Natural killer cell treated with Interleukin-12 subunit alpha and Interleukin-12 subunit beta and Interleukin-15 and Interleukin-18, amount 100 ng/mL, for 72 hours (primary cell): ENCODE results near the gene MUC5B. TPM values are rescaled to one million over a fixed set of nuclear protein-coding genes. Genes with fewer than 3 reads are reported as not detected.
A peak's percentile ranks its signal among the peaks of the same experiment; 100 is the strongest.

Source experiments
- ATAC-seq, 2 donors: fragments of 150-1000 bp; cut with Tn5 transposase in 1 of 2; sonication (Bioruptor Pico), chemical (Tn5 transposase) in 1 of 2; 2 replicates each; pipeline ENCODE4 v1.10.0; 2021
- DNase-seq: peaks from one replicate; pipeline ENCODE4 v3.0.0; 2022; ENCODE audit warnings: low spot score
- H3K27ac Mint-ChIP-seq, 2 donors: 1 replicate in 1 of 2; 2 replicates in 1 of 2; pipeline ENCODE4 v1.8.0; 2022; ENCODE audit warnings: mixed read lengths in 2 of 2, mild to moderate bottlenecking in 1 of 2, moderate library complexity in 1 of 2
- H3K27me3 Mint-ChIP-seq, 2 donors: 1 replicate in 1 of 2; 2 replicates in 1 of 2; pipeline ENCODE4 v1.8.0; 2022; ENCODE audit warnings: mixed read lengths in 2 of 2
- H3K36me3 Mint-ChIP-seq: one replicate; pipeline ENCODE4 v1.8.0; 2022; ENCODE audit warnings: mixed read lengths
- H3K4me1 Mint-ChIP-seq, 2 donors: 1 replicate in 1 of 2; 2 replicates in 1 of 2; pipeline ENCODE4 v1.8.0; 2022; ENCODE audit warnings: low read depth in 2 of 2, mixed read lengths in 2 of 2, mild to moderate bottlenecking in 1 of 2
- H3K4me3 Mint-ChIP-seq: one replicate; pipeline ENCODE4 v1.8.0; 2022; ENCODE audit warnings: mixed read lengths
- H3K9me3 Mint-ChIP-seq: 2 replicates; pipeline ENCODE4 v1.8.0; 2022; ENCODE audit warnings: mixed read lengths
- total RNA-seq, 2 donors: library from RNA; stranded (reverse); gene quantifications; one replicate each; pipeline ENCODE4 v1.2.3, GENCODE V29; 2022

The MUC5B gene
- total RNA-seq, 2 donors from 2014 or later, result not detected

- Mint-ChIP-seq H3K4me1 (peaks cover 8 to 23% of the 10 kb centered on the region in 2 donors), H3K27ac (no peak overlapping the region), H3K27me3 (no peaks in the 10 kb centered on the region), H3K36me3 (no peaks in the 10 kb centered on the region), H3K9me3 (no peaks in the 10 kb centered on the region), H3K4me3 (no peak overlapping the region)
- DNase-seq, result no peak
- no peak for ATAC-seq
Measured at GRCh38 chr11:1301220-1302000, 78.5 kb downstream of the MUC5B start.

- DNase-seq (no peak), ATAC-seq (no peak)
- no peaks in the 10 kb centered on the region for H3K27me3 Mint-ChIP-seq
- peaks cover 11 to 27% of the 10 kb centered on the region in 2 donors for H3K4me1 Mint-ChIP-seq
- H3K36me3 Mint-ChIP-seq, result no peaks in the 10 kb centered on the region
- H3K9me3 Mint-ChIP-seq, result no peaks in the 10 kb centered on the region
- H3K4me3 Mint-ChIP-seq, result no peak overlapping the region
- no peak overlapping the region for H3K27ac Mint-ChIP-seq
Measured at GRCh38 chr11:1302041-1302460, 79.2 kb downstream of the MUC5B start.

- no peak for DNase-seq
- ATAC-seq, result no peak
- no peaks in the 10 kb centered on the region for H3K27me3 Mint-ChIP-seq
- peaks cover 16 to 30% of the 10 kb centered on the region in 2 donors for H3K4me1 Mint-ChIP-seq
- H3K9me3 Mint-ChIP-seq, result no peaks in the 10 kb centered on the region
- no peaks in the 10 kb centered on the region for H3K36me3 Mint-ChIP-seq
- H3K4me3 Mint-ChIP-seq, result no peak overlapping the region
- no peak overlapping the region for H3K27ac Mint-ChIP-seq
Measured at GRCh38 chr11:1302461-1303125, 79.7 kb downstream of the MUC5B start.

- H3K27ac Mint-ChIP-seq, result no peak overlapping the region
- no peaks in the 10 kb centered on the region for H3K36me3 Mint-ChIP-seq
- no peaks in the 10 kb centered on the region for H3K9me3 Mint-ChIP-seq
- peaks cover 22 to 34% of the 10 kb centered on the region in 2 donors for H3K4me1 Mint-ChIP-seq
- no peak overlapping the region for H3K4me3 Mint-ChIP-seq
- no peaks in the 10 kb centered on the region for H3K27me3 Mint-ChIP-seq
- ATAC-seq (no peak), DNase-seq (no peak)
Measured at GRCh38 chr11:1303126-1303821, 80.4 kb downstream of the MUC5B start.

- H3K4me3 Mint-ChIP-seq, result no peak overlapping the region
- no peak overlapping the region for H3K27ac Mint-ChIP-seq
- no peak for ATAC-seq
- no peaks in the 10 kb centered on the region for H3K27me3 Mint-ChIP-seq
- no peaks in the 10 kb centered on the region for H3K36me3 Mint-ChIP-seq
- peaks cover 26 to 34% of the 10 kb centered on the region in 2 donors for H3K4me1 Mint-ChIP-seq
- no peaks in the 10 kb centered on the region for H3K9me3 Mint-ChIP-seq
- DNase-seq, result no peak
Measured at GRCh38 chr11:1303973-1304372, 81.1 kb downstream of the MUC5B start.

- no peak for DNase-seq
- Mint-ChIP-seq H3K4me1 (peaks cover 26 to 31% of the 10 kb centered on the region in 2 donors), H3K27me3 (no peaks in the 10 kb centered on the region), H3K4me3 (no peak overlapping the region), H3K27ac (no peak overlapping the region), H3K36me3 (no peaks in the 10 kb centered on the region), H3K9me3 (no peaks in the 10 kb centered on the region)
- ATAC-seq, result no peak
Measured at GRCh38 chr11:1304380-1304779, 81.5 kb downstream of the MUC5B start.

GRCh38 chr11:1305063-1305495, 82.2 kb downstream of the MUC5B start:
- ATAC-seq (no peak), DNase-seq (no peak)
- no peaks in the 10 kb centered on the region for H3K27me3 Mint-ChIP-seq
- H3K27ac Mint-ChIP-seq, result no peak overlapping the region
- no peak overlapping the region for H3K4me3 Mint-ChIP-seq
- no peaks in the 10 kb centered on the region for H3K9me3 Mint-ChIP-seq
- H3K36me3 Mint-ChIP-seq, result no peaks in the 10 kb centered on the region
- H3K4me1 Mint-ChIP-seq, result peaks cover 26 to 31% of the 10 kb centered on the region in 2 donors

- DNase-seq (no peak), ATAC-seq (no peak)
- Mint-ChIP-seq H3K4me1 (peaks cover 29 to 31% of the 10 kb centered on the region in 2 donors), H3K4me3 (no peak overlapping the region), H3K9me3 (no peaks in the 10 kb centered on the region), H3K27me3 (no peaks in the 10 kb centered on the region), H3K27ac (no peak overlapping the region), H3K36me3 (peaks cover 2% of the 10 kb centered on the region)
Measured at GRCh38 chr11:1305501-1306056, 82.7 kb downstream of the MUC5B start.

- no peaks in the 10 kb centered on the region for H3K27me3 Mint-ChIP-seq
- H3K4me1 Mint-ChIP-seq, result peaks cover 38 to 39% of the 10 kb centered on the region in 2 donors
- H3K9me3 Mint-ChIP-seq, result no peaks in the 10 kb centered on the region
- H3K4me3 Mint-ChIP-seq, result peak overlapping the region; percentile 45
- H3K27ac Mint-ChIP-seq, result peak overlapping the region; percentile 41 to 63
- H3K36me3 Mint-ChIP-seq, result peaks cover 5% of the 10 kb centered on the region
- no peak for DNase-seq
- no peak for ATAC-seq
Measured at GRCh38 chr11:1306186-1307162, 83.6 kb downstream of the MUC5B start.

- Mint-ChIP-seq H3K27ac (peak overlapping the region; percentile 41 to 63), H3K36me3 (peaks cover 5% of the 10 kb centered on the region), H3K4me3 (peak overlapping the region; percentile 45), H3K9me3 (no peaks in the 10 kb centered on the region), H3K27me3 (no peaks in the 10 kb centered on the region), H3K4me1 (peaks cover 38 to 40% of the 10 kb centered on the region in 2 donors)
- no peak for DNase-seq
- no peak for ATAC-seq
Measured at GRCh38 chr11:1307163-1307870, 84.5 kb downstream of the MUC5B start.

- peaks cover 30 to 35% of the 10 kb centered on the region in 2 donors for H3K4me1 Mint-ChIP-seq
- ATAC-seq, result no peak
- peak overlapping the region; percentile 73 for H3K4me3 Mint-ChIP-seq
- no peaks in the 10 kb centered on the region for H3K27me3 Mint-ChIP-seq
- no peaks in the 10 kb centered on the region for H3K9me3 Mint-ChIP-seq
- peaks cover 5% of the 10 kb centered on the region for H3K36me3 Mint-ChIP-seq
- DNase-seq, result no peak
- peak overlapping the region; percentile 33 to 68 for H3K27ac Mint-ChIP-seq
Measured at GRCh38 chr11:1307998-1308742, 85.3 kb downstream of the MUC5B start.
